Suprapubic skin (tissue), 3 donors: Measurements from ENCODE around the gene PRM2.

Experiments used
- CTCF ChIP-seq, 2 donors: fragments of 200-600 bp in 1 of 2; fragments of 450-650 bp in 1 of 2; sonication (generic) in 1 of 2; IDR thresholded peaks; one replicate each; pipeline ENCODE4 v1.5.1; 2016 to 2019; ENCODE audit warnings: antibody characterized with exemption in 2 of 2, mild to moderate bottlenecking in 1 of 2, moderate library complexity in 1 of 2
- EP300 ChIP-seq: sonication (generic); formaldehyde crosslinking; IDR thresholded peaks from one replicate; pipeline ENCODE4 v1.6.1; 2017; ENCODE audit warnings: antibody characterized with exemption

GRCh38 chr16:11272921-11273720 lies 3.2 kb downstream of the PRM2 start, which contains the start of gene PRM3:
- TF ChIP-seq EP300 = no peak
- no peak for TF ChIP-seq CTCF (IDR thresholded peaks at IDR 0.05)
